Esophagus squamous epithelium (tissue), 4 donors: ENCODE data around the gene ADPRHL1.

ENCODE experiments used
- POLR2A ChIP-seq, 4 donors: fragments of 450-650 bp; IDR thresholded peaks; one replicate each; pipeline ENCODE4 v1.6.1; 2017; ENCODE audit warnings: antibody characterized with exemption in 4 of 4, mild to moderate bottlenecking in 4 of 4, moderate library complexity in 3 of 4
- TF ChIP-seq, protein P1 (sequence below), 6 experiments: fragments of 450-650 bp in 4 of 6; fragments of 200-600 bp in 2 of 6; sonication (generic) in 2 of 6; IDR thresholded peaks; one replicate each; pipeline ENCODE4 v1.5.1; 2016 to 2019; ENCODE audit warnings: antibody characterized with exemption in 6 of 6, mild to moderate bottlenecking in 4 of 6, moderate library complexity in 4 of 6

GRCh38 chr13:113433391-113433916, 19.8 kb downstream of the ADPRHL1 start:
- TF ChIP-seq POLR2A (IDR thresholded peaks at IDR 0.05) = no peak
- TF ChIP-seq, protein P1, sequence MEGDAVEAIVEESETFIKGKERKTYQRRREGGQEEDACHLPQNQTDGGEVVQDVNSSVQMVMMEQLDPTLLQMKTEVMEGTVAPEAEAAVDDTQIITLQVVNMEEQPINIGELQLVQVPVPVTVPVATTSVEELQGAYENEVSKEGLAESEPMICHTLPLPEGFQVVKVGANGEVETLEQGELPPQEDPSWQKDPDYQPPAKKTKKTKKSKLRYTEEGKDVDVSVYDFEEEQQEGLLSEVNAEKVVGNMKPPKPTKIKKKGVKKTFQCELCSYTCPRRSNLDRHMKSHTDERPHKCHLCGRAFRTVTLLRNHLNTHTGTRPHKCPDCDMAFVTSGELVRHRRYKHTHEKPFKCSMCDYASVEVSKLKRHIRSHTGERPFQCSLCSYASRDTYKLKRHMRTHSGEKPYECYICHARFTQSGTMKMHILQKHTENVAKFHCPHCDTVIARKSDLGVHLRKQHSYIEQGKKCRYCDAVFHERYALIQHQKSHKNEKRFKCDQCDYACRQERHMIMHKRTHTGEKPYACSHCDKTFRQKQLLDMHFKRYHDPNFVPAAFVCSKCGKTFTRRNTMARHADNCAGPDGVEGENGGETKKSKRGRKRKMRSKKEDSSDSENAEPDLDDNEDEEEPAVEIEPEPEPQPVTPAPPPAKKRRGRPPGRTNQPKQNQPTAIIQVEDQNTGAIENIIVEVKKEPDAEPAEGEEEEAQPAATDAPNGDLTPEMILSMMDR (IDR thresholded peaks at IDR 0.05) = no peak
